A549 (cell line): ENCODE results near the gene CTDP1. TPM values are rescaled to one million over a fixed set of nuclear protein-coding genes. Genes with fewer than 3 reads are reported as not detected.
"Not testable (repeated sequence)": the region's sequence is repeated elsewhere in the genome, so short reads cannot be mapped to it uniquely, and the experiment has no call there.

Source experiments
- ATAC-seq, 2 experiments: fragments of 200-7000 bp in 1 of 2; fragments of >200 bp in 1 of 2; cut with Nextera tagmentation in 1 of 2; cut with Tn5 transposase in 1 of 2; 3 replicates each; pipeline versions ENCODE4 v1.8.0 to v1.9.1; 2018 to 2020; ENCODE audit warnings: mild to moderate bottlenecking in 1 of 2, moderate library complexity in 1 of 2
- CTCF ChIA-PET: fragments of 300-600 bp; sonication (Branson Sonifier 250); formaldehyde crosslinking; extraction: SDS; loops from one replicate; lab custom pipeline; 2021; ENCODE audit warnings: antibody characterized with exemption, inconsistent platforms; lab: Yijun Ruan, JAX
- POLR2A ChIA-PET: fragments of 350-600 bp; formaldehyde crosslinking; extraction: SDS; loops from one replicate; lab custom pipeline; 2021; ENCODE audit warnings: antibody characterized with exemption, inconsistent platforms; lab: Yijun Ruan, JAX
- DNase-seq, 2 experiments: peaks; one replicate each; pipeline versions ENCODE4 v3.0.0 to v3.0.0-alpha.2; 2011 to 2016; ENCODE audit warnings: low read depth in 1 of 2, low spot score in 1 of 2
- FAIRE-seq: peaks from 2 replicates; lab custom pipeline; 2011; peaks lifted over from hg19 to GRCh38; lab: Jason Lieb, UNC
- H3K27ac ChIP-seq, 2 experiments: fragments of >200 bp; sonication (Bioruptor Twin); formaldehyde crosslinking; 3 replicates each; pipeline ENCODE4 v1.5.1; 2016 to 2017
- H3K4me1 ChIP-seq: fragments of >200 bp; sonication (Bioruptor Twin); formaldehyde crosslinking; 3 replicates; pipeline ENCODE4 v1.6.1; 2016
- H3K4me2 ChIP-seq: fragments of >200 bp; sonication (Bioruptor Twin); formaldehyde crosslinking; 3 replicates; pipeline ENCODE4 v1.6.1; 2016
- H3K4me3 ChIP-seq: fragments of >200 bp; sonication (Bioruptor Twin); formaldehyde crosslinking; 3 replicates; pipeline ENCODE4 v1.5.1; 2016
- H3K9me3 ChIP-seq: fragments of >200 bp; sonication (Bioruptor Twin); formaldehyde crosslinking; 3 replicates; pipeline ENCODE4 v1.6.1; 2016
- CEBPB ChIP-seq, 2 experiments: fragments of >200 bp in 1 of 2; sonication (Bioruptor Twin) in 1 of 2; formaldehyde crosslinking in 1 of 2; IDR thresholded peaks; 2 replicates each; pipeline ENCODE4 v1.6.1; 2012 to 2016
- EHMT2 ChIP-seq: fragments of 200-600 bp; sonication (generic); IDR thresholded peaks from 2 replicates; pipeline ENCODE4 v1.6.1; 2016; ENCODE audit warnings: antibody characterized with exemption, low read depth, mild to moderate bottlenecking, moderate library complexity
- EP300 ChIP-seq, 2 experiments: fragments of >200 bp; sonication (Bioruptor Twin); formaldehyde crosslinking; IDR thresholded peaks; 2 replicates in 1 of 2; 3 replicates in 1 of 2; pipeline ENCODE4 v1.6.1; 2016 to 2017
- ESRRA ChIP-seq: fragments of 150-350 bp; IDR thresholded peaks from 2 replicates; pipeline ENCODE4 v1.6.1; 2014; ENCODE audit warnings: mild to moderate bottlenecking, low read length, borderline replicate concordance
- FOSB ChIP-seq: fragments of 250-450 bp; sonication (Bioruptor Pico); IDR thresholded peaks from 2 replicates; pipeline ENCODE4 v1.5.0; 2020; ENCODE audit warnings: mild to moderate bottlenecking, moderate library complexity
- FOXS1 ChIP-seq: fragments of 250-450 bp; sonication (Bioruptor Pico); IDR thresholded peaks from 2 replicates; pipeline ENCODE4 v1.5.0; 2020; ENCODE audit warnings: mild to moderate bottlenecking, moderate library complexity
- GATA3 ChIP-seq: IDR thresholded peaks from 2 replicates; pipeline ENCODE4 v1.6.1; 2012; ENCODE audit warnings: borderline replicate concordance
- HDAC2 ChIP-seq: fragments of 200-600 bp; sonication (generic); IDR thresholded peaks from 2 replicates; pipeline ENCODE4 v1.6.1; 2016
- HEYL ChIP-seq: fragments of 250-450 bp; sonication (Bioruptor Pico); IDR thresholded peaks from 2 replicates; pipeline ENCODE4 v1.8.0; 2021; ENCODE audit warnings: mild to moderate bottlenecking, moderate library complexity
- HOXA7 ChIP-seq: fragments of 250-450 bp; sonication (Bioruptor Pico); IDR thresholded peaks from 2 replicates; pipeline ENCODE4 v1.5.0; 2020; ENCODE audit warnings: mild to moderate bottlenecking, moderate library complexity
- HOXB5 ChIP-seq: fragments of 250-450 bp; sonication (Bioruptor Pico); IDR thresholded peaks from 2 replicates; pipeline ENCODE4 v1.5.0; 2020; ENCODE audit warnings: mild to moderate bottlenecking, moderate library complexity
- KDM5A ChIP-seq: fragments of 200-600 bp; sonication (generic); IDR thresholded peaks from 2 replicates; pipeline ENCODE4 v1.6.1; 2016; ENCODE audit warnings: antibody characterized with exemption, mild to moderate bottlenecking
- MAZ ChIP-seq: fragments of 150-350 bp; IDR thresholded peaks from 2 replicates; pipeline ENCODE4 v1.6.1; 2014; ENCODE audit warnings: antibody characterized with exemption, low read depth, low read length, borderline replicate concordance
- NPAS2 ChIP-seq: fragments of 250-450 bp; sonication (Bioruptor Pico); IDR thresholded peaks from 2 replicates; pipeline ENCODE4 v1.8.0; 2022; ENCODE audit warnings: mild to moderate bottlenecking, moderate library complexity, borderline replicate concordance
- POLR2A ChIP-seq: IDR thresholded peaks from 2 replicates; pipeline ENCODE4 v1.6.1; 2012; ENCODE audit warnings: mild to moderate bottlenecking, low read length
- POLR2AphosphoS2 ChIP-seq: conservative IDR thresholded peaks from 2 replicates; pipeline ENCODE4 v1.6.1; 2012; ENCODE audit warnings: low read length, improper control_type of control experiment, inconsistent platforms
- RFX5 ChIP-seq: fragments of 450-650 bp; IDR thresholded peaks from 2 replicates; pipeline ENCODE4 v1.7.1; 2014; ENCODE audit warnings: antibody characterized with exemption, mild to moderate bottlenecking, moderate library complexity
- SMC3 ChIP-seq: fragments of >200 bp; sonication (Bioruptor Twin); formaldehyde crosslinking; IDR thresholded peaks from 3 replicates; pipeline ENCODE4 v1.6.1; 2018; ENCODE audit warnings: inconsistent platforms
- TFCP2L1 ChIP-seq: fragments of 250-450 bp; sonication (Bioruptor Pico); IDR thresholded peaks from 2 replicates; pipeline ENCODE4 v1.5.0; 2021; ENCODE audit warnings: mild to moderate bottlenecking
- ZC3H11A ChIP-seq: fragments of 450-650 bp; IDR thresholded peaks from 2 replicates; pipeline ENCODE4 v1.6.1; 2014; ENCODE audit warnings: antibody characterized with exemption, mild to moderate bottlenecking
- ZNF302 ChIP-seq: fragments of 250-450 bp; sonication (Bioruptor Pico); IDR thresholded peaks from 2 replicates; pipeline ENCODE4 v1.9.0; 2021; ENCODE audit warnings: inconsistent platforms, mild to moderate bottlenecking, moderate library complexity
- WGBS: methylation state at CpG from one replicate; pipeline ENCODE4 v1.1.6; 2017; ENCODE audit errors: missing lambda C conversion rate; 5-methylcytosine and 5-hydroxymethylcytosine counted together
- polyA plus RNA-seq, 4 experiments: library from polyadenylated mRNA; depleted of rRNA in 3 of 4; stranded (reverse); fragments of >200 nt; fragmentation: RNase III in 1 of 4; extraction: RNeasy Plus Mini Kit Qiagen cat#74134 plus additional on column Dnase treatment in 1 of 4; gene quantifications; 2 replicates in 3 of 4; 3 replicates in 1 of 4; pipeline ENCODE4 v1.2.3, GENCODE V29; 2011 to 2017
- TF ChIP-seq, protein P1 (sequence below): fragments of 250-450 bp; sonication (Bioruptor Pico); IDR thresholded peaks from 2 replicates; pipeline ENCODE4 v1.5.0; 2021; ENCODE audit warnings: mild to moderate bottlenecking, moderate library complexity, borderline replicate concordance
- TF ChIP-seq, protein P2 (sequence below): fragments of 150-350 bp; IDR thresholded peaks from 2 replicates; pipeline ENCODE4 v1.6.1; 2014; ENCODE audit warnings: low read depth, mild to moderate bottlenecking, low read length
- TF ChIP-seq, protein P3 (sequence below): fragments of >200 bp; sonication (Bioruptor Twin); formaldehyde crosslinking; IDR thresholded peaks from 2 replicates; pipeline ENCODE4 v1.6.1; 2016

CTDP1 gene
- polyA plus RNA-seq, 2 of the 4 experiments (the other 2 are of a cell fraction) = 6.8 to 12.1 TPM

DNA sequence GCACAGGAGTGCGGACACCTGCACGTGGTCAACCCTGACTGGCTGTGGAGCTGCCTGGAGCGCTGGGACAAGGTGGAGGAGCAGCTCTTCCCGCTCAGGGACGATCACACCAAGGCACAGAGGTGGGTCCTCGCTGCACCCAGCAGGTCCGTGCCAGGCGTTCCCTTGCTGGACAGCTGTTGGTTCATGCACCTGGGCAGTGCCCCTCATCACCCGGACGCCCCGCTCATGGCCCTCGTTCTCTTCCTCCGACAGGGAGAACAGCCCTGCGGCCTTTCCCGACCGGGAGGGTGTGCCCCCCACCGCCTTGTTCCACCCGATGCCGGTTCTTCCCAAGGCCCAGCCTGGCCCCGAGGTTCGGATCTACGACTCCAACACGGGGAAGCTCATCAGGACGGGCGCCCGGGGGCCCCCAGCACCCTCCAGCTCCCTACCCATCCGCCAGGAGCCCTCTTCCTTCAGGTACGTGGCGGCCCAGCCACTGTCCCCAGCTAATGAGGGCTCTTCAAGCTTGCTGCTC lies 38.0 kb downstream of the CTDP1 start:
- H3K27ac ChIP-seq = no peak overlapping the region
- no peaks in the 10 kb centered on the region for H3K4me1 ChIP-seq
- no peak for FAIRE-seq
- 94% methylated on average over 18 of the region's 29 CpGs for WGBS
- TF ChIP-seq ZNF302 (CRISPR knock-in tag) (no peak), EHMT2 (no peak), RFX5 (no peak), FOXS1 (no peak), HOXA7 (CRISPR knock-in tag) (no peak), HEYL (no peak), HDAC2 (no peak), ZC3H11A (no peak), HOXB5 (CRISPR knock-in tag) (no peak), POLR2AphosphoS2 (no peak), CEBPB (IDR thresholded peaks at IDR 0.05) (no peak)
- TF ChIP-seq, protein P1, sequence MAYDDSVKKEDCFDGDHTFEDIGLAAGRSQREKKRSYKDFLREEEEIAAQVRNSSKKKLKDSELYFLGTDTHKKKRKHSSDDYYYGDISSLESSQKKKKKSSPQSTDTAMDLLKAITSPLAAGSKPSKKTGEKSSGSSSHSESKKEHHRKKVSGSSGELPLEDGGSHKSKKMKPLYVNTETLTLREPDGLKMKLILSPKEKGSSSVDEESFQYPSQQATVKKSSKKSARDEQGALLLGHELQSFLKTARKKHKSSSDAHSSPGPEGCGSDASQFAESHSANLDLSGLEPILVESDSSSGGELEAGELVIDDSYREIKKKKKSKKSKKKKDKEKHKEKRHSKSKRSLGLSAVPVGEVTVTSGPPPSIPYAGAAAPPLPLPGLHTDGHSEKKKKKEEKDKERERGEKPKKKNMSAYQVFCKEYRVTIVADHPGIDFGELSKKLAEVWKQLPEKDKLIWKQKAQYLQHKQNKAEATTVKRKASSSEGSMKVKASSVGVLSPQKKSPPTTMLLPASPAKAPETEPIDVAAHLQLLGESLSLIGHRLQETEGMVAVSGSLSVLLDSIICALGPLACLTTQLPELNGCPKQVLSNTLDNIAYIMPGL (CRISPR knock-in tag) = no peak
- TF ChIP-seq, protein P2, sequence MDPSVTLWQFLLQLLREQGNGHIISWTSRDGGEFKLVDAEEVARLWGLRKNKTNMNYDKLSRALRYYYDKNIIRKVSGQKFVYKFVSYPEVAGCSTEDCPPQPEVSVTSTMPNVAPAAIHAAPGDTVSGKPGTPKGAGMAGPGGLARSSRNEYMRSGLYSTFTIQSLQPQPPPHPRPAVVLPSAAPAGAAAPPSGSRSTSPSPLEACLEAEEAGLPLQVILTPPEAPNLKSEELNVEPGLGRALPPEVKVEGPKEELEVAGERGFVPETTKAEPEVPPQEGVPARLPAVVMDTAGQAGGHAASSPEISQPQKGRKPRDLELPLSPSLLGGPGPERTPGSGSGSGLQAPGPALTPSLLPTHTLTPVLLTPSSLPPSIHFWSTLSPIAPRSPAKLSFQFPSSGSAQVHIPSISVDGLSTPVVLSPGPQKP = no peak
- TF ChIP-seq, all 56 proteins: peak for 0
- no peak overlapping the region for H3K4me2 ChIP-seq
- no peak for ATAC-seq
- no peaks in the 10 kb centered on the region for H3K9me3 ChIP-seq
- ChIA-PET POLR2A (no interaction called here), CTCF (no interaction called here)
- no peak for DNase-seq
- no peak overlapping the region for H3K4me3 ChIP-seq

DNA sequence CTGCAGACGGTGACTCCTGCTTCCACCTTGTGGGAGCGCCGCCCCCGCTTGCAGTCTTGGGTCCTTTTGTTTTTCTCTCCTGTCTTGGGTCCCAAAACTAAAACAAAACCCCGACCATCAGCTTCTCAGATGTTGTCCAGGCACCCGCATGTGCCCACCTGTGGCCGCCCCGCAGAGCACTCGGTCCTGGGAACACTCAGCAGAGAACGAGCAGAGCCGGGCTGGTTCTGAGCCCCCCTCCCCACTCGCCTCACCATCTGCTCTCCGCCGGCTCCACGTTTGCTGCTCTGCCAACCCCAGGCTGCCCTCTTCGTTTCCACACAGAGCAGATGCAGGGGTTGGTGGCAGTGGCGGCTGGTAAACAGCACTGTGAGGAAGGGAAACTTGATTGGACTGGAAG lies 38.5 kb downstream of the CTDP1 start:
- ChIA-PET POLR2A (no interaction called here), CTCF (no interaction called here)
- Histone ChIP-seq H3K4me2 (no peak overlapping the region), H3K27ac (no peak overlapping the region), H3K4me3 (no peak overlapping the region), H3K4me1 (no peaks in the 10 kb centered on the region), H3K9me3 (no peaks in the 10 kb centered on the region)
- TF ChIP-seq NPAS2 = no peak
- TF ChIP-seq EHMT2 = no peak
- TF ChIP-seq, protein P3, sequence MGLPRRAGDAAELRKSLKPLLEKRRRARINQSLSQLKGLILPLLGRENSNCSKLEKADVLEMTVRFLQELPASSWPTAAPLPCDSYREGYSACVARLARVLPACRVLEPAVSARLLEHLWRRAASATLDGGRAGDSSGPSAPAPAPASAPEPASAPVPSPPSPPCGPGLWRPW = no peak
- no peak for TF ChIP-seq KDM5A
- no peak for TF ChIP-seq ESRRA
- no peak for TF ChIP-seq POLR2A
- no peak for TF ChIP-seq HOXB5 (CRISPR knock-in tag)
- FAIRE-seq (no peak), DNase-seq (no peak), ATAC-seq (no peak)
- 92% methylated on average over 15 of the region's 17 CpGs for WGBS

DNA sequence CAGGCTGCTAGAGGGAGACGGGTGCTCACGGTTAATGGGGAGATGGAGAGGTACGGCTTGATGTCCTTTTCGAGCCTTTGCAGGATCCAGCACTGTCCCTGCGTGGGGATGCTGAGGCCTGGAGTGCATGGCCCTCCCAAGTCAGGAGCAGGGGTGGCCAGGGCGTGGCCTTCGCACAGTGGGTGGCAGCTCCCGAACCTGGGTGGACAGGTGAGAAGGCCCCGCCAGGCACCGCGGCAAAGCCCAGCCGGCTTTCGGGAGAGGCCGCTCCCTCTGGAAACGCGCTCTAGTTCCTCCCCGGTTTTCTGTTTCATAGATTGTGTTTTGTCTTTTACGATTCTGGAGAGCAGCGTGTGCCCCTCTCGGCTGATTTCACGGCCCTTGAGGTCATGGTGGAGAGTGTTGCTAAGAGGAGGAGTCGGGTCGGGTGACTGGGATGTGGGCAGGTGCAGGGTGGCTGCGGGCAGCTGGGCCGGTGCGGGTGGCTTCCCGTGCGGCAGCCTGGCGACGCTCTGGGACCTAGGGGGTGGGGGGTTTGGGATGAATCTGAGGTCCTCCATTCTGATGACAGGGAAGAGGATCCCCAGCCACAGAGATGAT lies 39.4 kb downstream of the CTDP1 start:
- WGBS = 93% methylated on average over 25 of the region's 30 CpGs
- no peak for FAIRE-seq
- ChIA-PET CTCF (no interaction called here), POLR2A (no interaction called here)
- no peak overlapping the region for H3K4me3 ChIP-seq
- no peak; a peak in 1 of 6 replicates for ATAC-seq
- H3K4me1 ChIP-seq = no peaks in the 10 kb centered on the region
- H3K9me3 ChIP-seq = no peaks in the 10 kb centered on the region
- no peak overlapping the region for H3K27ac ChIP-seq
- no peak overlapping the region for H3K4me2 ChIP-seq
- DNase-seq = no peak
- no peak for TF ChIP-seq TFCP2L1
- no peak for TF ChIP-seq EP300 (IDR thresholded peaks at IDR 0.05)
- no peak for TF ChIP-seq EHMT2
- no peak for TF ChIP-seq ZNF302 (CRISPR knock-in tag)
- TF ChIP-seq FOXS1 = no peak
- TF ChIP-seq GATA3 = no peak
- no peak for TF ChIP-seq MAZ
- no peak for TF ChIP-seq SMC3
- no peak for TF ChIP-seq FOSB (CRISPR knock-in tag)

DNA sequence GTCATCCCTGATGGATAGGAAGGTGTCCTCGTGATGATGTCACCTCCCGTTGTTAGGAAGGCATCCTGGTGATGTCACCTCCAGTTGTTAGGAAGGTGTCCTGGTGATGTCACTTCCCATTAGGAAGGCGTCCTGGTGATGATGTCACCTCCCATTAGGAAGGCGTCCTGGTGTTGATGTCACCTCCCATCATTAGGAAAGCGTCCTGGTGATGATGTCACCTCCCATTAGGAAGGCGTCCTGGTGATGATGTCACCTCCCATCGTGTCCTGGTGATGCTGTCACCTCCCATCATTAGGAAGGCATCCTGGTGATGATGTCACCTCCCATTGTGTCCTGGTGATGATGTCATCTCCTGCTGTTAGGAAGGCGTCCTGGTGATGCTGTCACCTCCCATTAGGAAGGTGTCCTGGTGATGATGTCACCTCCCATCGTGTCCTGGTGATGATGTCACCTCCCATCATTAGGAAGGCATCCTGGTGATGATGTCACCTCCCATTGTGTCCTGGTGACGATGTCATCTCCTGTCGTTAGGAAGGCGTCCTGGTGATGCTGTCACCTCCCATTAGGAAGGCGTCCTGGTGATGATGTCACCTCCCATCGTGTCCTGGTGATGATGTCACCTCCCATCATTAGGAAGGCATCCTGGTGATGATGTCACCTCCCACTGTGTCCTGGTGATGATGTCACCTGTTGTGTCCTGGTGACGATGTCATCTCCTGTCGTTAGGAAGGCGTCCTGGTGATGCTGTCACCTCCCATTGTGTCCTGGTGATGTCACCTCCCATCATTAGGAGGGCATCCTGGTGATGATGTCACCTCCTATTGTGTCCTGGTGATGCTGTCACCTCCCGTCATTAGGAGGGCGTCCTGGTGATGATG lies 40.1 kb downstream of the CTDP1 start:
- H3K4me2 ChIP-seq, ATAC-seq, H3K4me1 ChIP-seq, CTCF ChIA-PET, POLR2A ChIA-PET, H3K9me3 ChIP-seq, FAIRE-seq, H3K4me3 ChIP-seq, H3K27ac ChIP-seq: not testable (repeated sequence)
- WGBS = 95% methylated on average over 13 of the region's 19 CpGs
- peak in 1 of 2 experiments; percentile 11 for DNase-seq
